ENCODE measurements around the gene RILP. TPM values are rescaled to one million over a fixed set of nuclear protein-coding genes. Genes with fewer than 3 reads are reported as not detected.
"Not testable (repeated sequence)": the region's sequence is repeated elsewhere in the genome, so short reads cannot be mapped to it uniquely, and the experiment has no call there.

RILP gene, protein sequence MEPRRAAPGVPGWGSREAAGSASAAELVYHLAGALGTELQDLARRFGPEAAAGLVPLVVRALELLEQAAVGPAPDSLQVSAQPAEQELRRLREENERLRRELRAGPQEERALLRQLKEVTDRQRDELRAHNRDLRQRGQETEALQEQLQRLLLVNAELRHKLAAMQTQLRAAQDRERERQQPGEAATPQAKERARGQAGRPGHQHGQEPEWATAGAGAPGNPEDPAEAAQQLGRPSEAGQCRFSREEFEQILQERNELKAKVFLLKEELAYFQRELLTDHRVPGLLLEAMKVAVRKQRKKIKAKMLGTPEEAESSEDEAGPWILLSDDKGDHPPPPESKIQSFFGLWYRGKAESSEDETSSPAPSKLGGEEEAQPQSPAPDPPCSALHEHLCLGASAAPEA
- total RNA-seq: 1.2 and 1.5 TPM in 2 replicates
- long read RNA-seq: 0 reads

DNA sequence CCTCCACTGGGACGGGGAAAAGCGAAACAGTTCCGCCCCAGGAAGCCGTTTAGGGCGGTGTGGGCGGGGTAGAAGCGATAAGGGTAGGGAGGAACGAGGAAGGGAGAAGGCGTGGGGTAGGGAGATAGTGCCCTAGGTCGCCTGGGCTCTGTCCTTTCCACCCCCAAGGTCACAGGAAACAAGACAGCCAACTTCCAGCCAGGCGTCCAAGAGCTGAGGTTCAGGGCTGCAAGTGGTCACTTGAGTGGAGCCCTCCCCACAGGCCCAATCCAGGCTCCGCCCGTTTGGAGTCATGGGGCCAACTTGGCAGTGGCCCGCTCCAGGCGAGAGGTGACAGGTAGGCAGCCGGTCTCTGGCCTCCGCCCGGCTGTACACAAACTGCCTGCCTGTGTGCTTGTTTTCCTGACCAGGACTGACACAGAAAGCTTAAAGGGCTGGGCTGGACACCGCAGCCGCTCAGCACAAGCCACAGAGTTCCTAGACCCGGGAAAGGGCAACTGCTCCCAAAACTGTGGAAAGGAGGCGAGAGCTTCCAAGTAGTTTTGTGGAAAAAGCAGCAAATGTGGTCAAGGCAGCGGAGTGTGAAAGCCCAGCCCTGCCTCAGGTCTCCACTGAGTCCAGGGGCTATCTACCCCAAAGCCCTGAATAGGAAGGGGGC, at the start of gene RILP:
TSS of gene RILP (minus strand) at position 23 of the 658 bp plus-strand sequence. CDS start 62 bp downstream, outside the sequence.
- peaks cover 5% of the 10 kb centered on the region for H3K4me1 Mint-ChIP-seq (ENCODE audit: low read depth)
- peaks cover 30% of the 10 kb centered on the region for H3K36me3 Mint-ChIP-seq (ENCODE audit: insufficient read depth)
- TF ChIP-seq, protein P1, sequence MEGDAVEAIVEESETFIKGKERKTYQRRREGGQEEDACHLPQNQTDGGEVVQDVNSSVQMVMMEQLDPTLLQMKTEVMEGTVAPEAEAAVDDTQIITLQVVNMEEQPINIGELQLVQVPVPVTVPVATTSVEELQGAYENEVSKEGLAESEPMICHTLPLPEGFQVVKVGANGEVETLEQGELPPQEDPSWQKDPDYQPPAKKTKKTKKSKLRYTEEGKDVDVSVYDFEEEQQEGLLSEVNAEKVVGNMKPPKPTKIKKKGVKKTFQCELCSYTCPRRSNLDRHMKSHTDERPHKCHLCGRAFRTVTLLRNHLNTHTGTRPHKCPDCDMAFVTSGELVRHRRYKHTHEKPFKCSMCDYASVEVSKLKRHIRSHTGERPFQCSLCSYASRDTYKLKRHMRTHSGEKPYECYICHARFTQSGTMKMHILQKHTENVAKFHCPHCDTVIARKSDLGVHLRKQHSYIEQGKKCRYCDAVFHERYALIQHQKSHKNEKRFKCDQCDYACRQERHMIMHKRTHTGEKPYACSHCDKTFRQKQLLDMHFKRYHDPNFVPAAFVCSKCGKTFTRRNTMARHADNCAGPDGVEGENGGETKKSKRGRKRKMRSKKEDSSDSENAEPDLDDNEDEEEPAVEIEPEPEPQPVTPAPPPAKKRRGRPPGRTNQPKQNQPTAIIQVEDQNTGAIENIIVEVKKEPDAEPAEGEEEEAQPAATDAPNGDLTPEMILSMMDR (IDR thresholded peaks at IDR 0.05; ENCODE audit: unreplicated experiment): no peak
- H3K4me3 Mint-ChIP-seq (ENCODE audit: low read depth): peak within 1 kb of the TSS; percentile 63
- H3K27ac Mint-ChIP-seq: peak within 1 kb of the TSS; percentile 69
- peaks cover 13% of the 10 kb centered on the region for H3K27me3 Mint-ChIP-seq
- H3K9me3 Mint-ChIP-seq (ENCODE audit: low read depth): no peaks in the 10 kb centered on the region
- no peak for DNase-seq (ENCODE audit: low spot score, unreplicated experiment)

DNA sequence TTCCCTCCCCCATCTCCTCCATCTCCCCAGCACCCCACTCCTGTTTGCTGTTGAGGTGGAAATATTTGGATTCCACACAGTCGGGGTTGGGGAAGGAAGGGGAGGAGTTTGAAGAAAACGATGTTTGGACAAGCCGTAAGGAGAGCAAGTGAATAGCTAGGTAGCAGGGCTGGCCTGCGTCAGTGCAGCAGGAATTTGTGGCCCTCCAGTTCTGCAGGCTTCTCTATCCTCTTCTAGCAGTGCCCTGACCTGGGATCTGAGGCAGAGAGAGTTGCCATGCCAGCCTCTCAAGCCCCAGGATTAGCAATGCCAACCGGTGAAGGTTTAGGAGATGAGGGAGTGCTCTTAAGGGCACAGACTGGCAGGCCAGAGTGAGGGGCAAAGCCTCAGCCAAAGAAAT, 48.0 kb upstream of the RILP start:
- H3K27ac Mint-ChIP-seq: peak overlapping the region; percentile 93
- H3K27me3 Mint-ChIP-seq: no peaks in the 10 kb centered on the region
- TF ChIP-seq, protein P1 (IDR thresholded peaks at IDR 0.05; ENCODE audit: unreplicated experiment): no peak
- H3K4me3 Mint-ChIP-seq (ENCODE audit: low read depth): no peak overlapping the region
- peaks cover 8% of the 10 kb centered on the region for H3K4me1 Mint-ChIP-seq (ENCODE audit: low read depth)
- H3K9me3 Mint-ChIP-seq (ENCODE audit: low read depth): no peaks in the 10 kb centered on the region
- no peaks in the 10 kb centered on the region for H3K36me3 Mint-ChIP-seq (ENCODE audit: insufficient read depth)
- no peak for DNase-seq (ENCODE audit: low spot score, unreplicated experiment)

DNA sequence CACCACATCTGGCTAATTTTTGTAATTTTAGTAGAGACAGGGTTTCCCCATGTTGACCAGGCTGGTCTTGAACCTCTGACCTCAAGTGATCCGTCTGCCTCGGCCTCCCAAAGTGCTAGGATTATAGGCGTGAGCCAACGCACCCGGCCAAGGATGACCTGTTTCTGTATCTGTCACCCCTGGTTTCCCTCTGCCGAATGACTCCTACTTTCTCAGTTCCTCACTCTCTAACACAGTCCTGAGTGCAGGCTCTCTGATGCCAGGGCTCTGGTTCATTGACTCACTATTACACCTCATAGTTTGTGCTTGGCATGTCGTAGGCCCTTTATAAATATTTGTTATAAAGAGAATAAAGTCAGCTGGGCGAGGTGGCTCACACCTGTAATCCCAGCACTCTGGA, 45.7 kb upstream of the RILP start:
- peaks cover 4% of the 10 kb centered on the region for H3K9me3 Mint-ChIP-seq (ENCODE audit: low read depth)
- no peak overlapping the region for H3K4me3 Mint-ChIP-seq (ENCODE audit: low read depth)
- no peak for DNase-seq (ENCODE audit: low spot score, unreplicated experiment)
- H3K27me3 Mint-ChIP-seq: no peaks in the 10 kb centered on the region
- TF ChIP-seq, protein P1 (IDR thresholded peaks at IDR 0.05; ENCODE audit: unreplicated experiment): no peak
- no peak overlapping the region for H3K27ac Mint-ChIP-seq
- peaks cover 8% of the 10 kb centered on the region for H3K4me1 Mint-ChIP-seq (ENCODE audit: low read depth)
- peaks cover 1% of the 10 kb centered on the region for H3K36me3 Mint-ChIP-seq (ENCODE audit: insufficient read depth)

DNA sequence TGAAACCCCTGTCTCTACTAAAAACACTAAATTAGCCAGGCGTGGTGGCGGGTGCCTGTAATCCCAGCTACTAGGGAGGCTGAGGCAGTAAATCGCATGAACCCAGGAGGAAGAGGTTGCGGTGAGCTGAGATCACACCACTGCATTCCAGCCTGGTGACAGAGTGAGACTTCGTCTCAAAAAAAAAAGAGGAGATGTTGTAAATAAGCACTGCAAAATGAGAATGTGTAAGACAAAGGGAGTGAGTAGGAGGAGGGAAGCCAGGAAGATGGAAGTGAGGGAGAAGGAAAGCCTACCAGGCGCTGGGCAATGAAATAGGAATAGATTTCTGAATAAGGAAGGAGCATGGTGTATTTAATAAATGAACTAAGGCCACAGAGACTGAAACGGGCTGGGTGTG, 43.7 kb upstream of the RILP start:
- TF ChIP-seq, protein P1 (IDR thresholded peaks at IDR 0.05; ENCODE audit: unreplicated experiment): no peak
- peaks cover 4% of the 10 kb centered on the region for H3K9me3 Mint-ChIP-seq (ENCODE audit: low read depth)
- DNase-seq (ENCODE audit: low spot score, unreplicated experiment): no peak
- peaks cover 1% of the 10 kb centered on the region for H3K36me3 Mint-ChIP-seq (ENCODE audit: insufficient read depth)
- no peak overlapping the region for H3K27ac Mint-ChIP-seq
- H3K27me3 Mint-ChIP-seq: no peaks in the 10 kb centered on the region
- peaks cover 5% of the 10 kb centered on the region for H3K4me1 Mint-ChIP-seq (ENCODE audit: low read depth)
- no peak overlapping the region for H3K4me3 Mint-ChIP-seq (ENCODE audit: low read depth)

DNA sequence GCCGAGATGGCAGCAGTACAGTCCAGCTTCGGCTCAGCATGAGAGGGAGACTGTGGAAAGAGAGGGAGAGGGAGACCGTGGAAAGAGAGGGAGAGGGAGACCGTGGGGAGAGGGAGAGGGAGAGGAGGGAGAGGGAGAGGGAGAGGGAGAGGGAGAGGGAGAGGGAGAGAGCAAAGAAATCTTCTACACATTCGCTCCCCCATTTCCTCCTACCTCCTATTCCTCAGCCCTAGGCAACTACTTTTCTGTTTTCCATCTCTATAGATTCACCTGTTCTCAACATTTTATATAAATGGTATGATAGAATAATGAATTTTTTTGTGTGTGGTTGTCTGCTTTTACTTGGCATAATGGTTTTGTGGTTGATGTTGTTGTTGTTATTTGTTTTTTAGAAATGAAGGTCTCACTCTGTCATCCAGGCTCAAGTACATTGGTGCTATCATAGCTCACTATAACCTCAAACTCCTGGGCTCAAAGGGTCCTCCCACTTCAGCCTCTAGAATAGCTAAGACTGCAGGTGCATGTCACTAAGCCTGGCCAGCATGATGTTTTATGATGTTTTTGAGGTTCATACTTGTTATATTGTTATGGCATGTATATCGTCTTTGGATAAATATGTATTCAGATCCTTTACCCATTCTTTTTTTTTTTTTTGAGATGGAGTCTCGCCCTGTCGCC, 41.0 kb upstream of the RILP start:
- Mint-ChIP-seq H3K4me1 (ENCODE audit: low read depth) (no peaks in the 10 kb centered on the region), H3K9me3 (ENCODE audit: low read depth) (peaks cover 4% of the 10 kb centered on the region)
- TF ChIP-seq, protein P1 (IDR thresholded peaks at IDR 0.05; ENCODE audit: unreplicated experiment): no peak

DNA sequence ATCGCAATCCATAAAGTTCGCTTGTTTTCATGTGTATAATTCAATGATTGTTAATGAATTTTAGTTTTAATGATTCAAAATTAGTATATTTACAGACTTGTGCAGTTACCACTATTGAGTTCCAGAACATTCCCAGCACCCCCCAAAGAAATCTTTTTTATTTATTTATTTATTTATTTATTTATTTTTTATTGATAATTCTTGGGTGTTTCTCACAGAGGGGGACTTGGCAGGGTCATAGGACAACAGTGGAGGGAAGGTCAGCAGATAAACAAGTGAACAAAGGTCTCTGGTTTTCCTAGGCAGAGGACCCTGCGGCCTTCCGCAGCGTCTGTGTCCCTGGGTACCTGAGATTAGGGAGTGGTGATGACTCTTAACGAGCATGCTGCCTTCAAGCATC, 38.7 kb upstream of the RILP start:
- not testable (repeated sequence) for H3K36me3 Mint-ChIP-seq (ENCODE audit: insufficient read depth); H3K9me3 Mint-ChIP-seq (ENCODE audit: low read depth); H3K27me3 Mint-ChIP-seq; DNase-seq (ENCODE audit: low spot score, unreplicated experiment); H3K27ac Mint-ChIP-seq; H3K4me3 Mint-ChIP-seq (ENCODE audit: low read depth)
- peaks cover 13% of the 10 kb centered on the region for H3K4me1 Mint-ChIP-seq (ENCODE audit: low read depth)

More for the DNA sequence above, 41.0 kb upstream of the RILP start:
- Mint-ChIP-seq H3K27me3 (no peaks in the 10 kb centered on the region), H3K4me3 (ENCODE audit: low read depth) (no peak overlapping the region), H3K36me3 (ENCODE audit: insufficient read depth) (peaks cover 1% of the 10 kb centered on the region), H3K27ac (no peak overlapping the region)
- no peak for DNase-seq (ENCODE audit: low spot score, unreplicated experiment)
